Measurements from ENCODE around the gene TMOD4. TPM values are rescaled to one million over a fixed set of nuclear protein-coding genes. Genes with fewer than 3 reads are reported as not detected.

TMOD4 gene
- total and polyA plus RNA-seq, 2 donors = 0.76 to 2.3 TPM

DNA sequence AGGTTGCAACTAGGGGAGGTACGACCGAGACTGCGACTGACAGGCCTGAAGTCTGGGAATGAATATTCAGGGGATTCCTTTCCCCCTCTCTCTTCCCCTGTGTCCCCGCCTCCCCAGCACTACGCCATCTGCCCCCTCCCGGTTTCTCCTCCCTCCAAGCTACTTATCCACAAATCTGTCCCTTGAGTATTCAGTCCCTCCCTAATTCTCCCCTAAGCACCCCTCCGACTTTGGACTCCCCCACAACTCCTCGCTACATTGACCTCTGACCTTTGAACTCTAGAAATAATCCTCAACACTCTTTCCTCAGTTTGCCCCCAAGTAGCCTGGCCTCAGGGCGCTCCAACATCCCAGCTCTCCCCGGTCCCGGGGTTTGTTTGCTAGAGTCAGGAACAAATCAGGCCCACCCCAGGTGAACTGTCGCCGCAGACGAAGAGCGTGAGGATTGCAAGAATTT, 10.5 kb downstream of the TMOD4 start:
- Histone ChIP-seq H3K4me3 (ENCODE audit: low read depth, low read length) (peak overlapping the region; percentile 50), H3K27ac (ENCODE audit: low read depth) (peak overlapping the region; percentile 72), H3K4me1 (ENCODE audit: insufficient read depth) (peaks cover 3% of the 10 kb centered on the region), H3K36me3 (ENCODE audit: insufficient read depth) (no peaks in the 10 kb centered on the region)
- DNase-seq (ENCODE audit: extremely low spot score) = no peak
- 3% methylated on average over 15 of the region's 15 CpGs for WGBS

DNA sequence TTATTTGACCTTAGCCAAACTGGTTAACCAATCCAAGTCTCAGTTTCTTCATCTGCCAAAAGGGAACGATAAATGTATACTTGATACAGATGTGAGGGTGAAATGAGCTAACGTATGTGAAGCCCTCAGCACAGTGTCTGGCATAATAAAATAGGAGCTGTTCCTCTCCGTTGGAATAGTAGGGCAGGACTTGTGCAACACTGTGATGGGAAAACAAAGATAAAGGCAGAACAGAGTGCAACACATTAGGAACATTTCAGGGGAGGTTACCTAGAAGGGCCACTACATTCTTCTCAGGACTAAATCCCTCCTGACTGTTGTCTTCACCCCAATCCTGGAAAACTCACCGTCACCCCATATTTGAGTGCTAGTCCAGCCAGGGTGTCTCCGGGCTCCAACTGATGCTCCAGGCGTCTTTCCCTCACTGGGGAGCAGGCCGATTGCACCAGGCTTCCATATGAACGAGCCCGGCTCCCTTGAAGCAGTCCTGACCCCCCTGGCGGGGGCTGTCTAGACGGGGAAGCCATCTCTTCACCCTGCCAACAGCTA, 11.0 kb downstream of the TMOD4 start:
- Histone ChIP-seq H3K27ac (ENCODE audit: low read depth) (peak overlapping the region; percentile 72), H3K4me1 (ENCODE audit: insufficient read depth) (peaks cover 3% of the 10 kb centered on the region), H3K36me3 (ENCODE audit: insufficient read depth) (no peaks in the 10 kb centered on the region), H3K4me3 (ENCODE audit: low read depth, low read length) (peak overlapping the region; percentile 50)
- 16% methylated on average over 11 of the region's 11 CpGs for WGBS
- DNase-seq (ENCODE audit: extremely low spot score) = no peak

DNA sequence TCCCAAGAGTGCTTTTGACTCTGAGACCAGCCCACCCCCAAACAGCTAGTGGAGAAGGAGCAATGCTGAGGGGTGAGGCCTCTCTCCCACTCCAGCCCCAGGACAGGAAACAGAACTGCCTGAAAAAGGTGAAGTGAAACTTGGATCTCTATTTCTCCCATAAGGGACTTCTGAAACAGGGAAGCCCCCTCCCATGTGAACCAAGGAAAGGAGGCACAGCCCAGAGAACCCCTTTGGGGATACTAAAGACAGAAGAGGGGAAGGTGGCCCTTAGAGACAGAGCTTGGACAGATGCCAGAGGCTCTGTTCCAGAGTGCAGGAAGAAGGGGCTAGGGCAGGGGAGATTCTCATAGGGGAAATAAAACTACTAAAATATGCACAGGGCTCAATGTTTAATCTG, 16.4 kb downstream of the TMOD4 start:
- Histone ChIP-seq H3K4me1 (ENCODE audit: insufficient read depth) (no peaks in the 10 kb centered on the region), H3K4me3 (ENCODE audit: low read depth, low read length) (no peak overlapping the region), H3K36me3 (ENCODE audit: insufficient read depth) (no peaks in the 10 kb centered on the region), H3K27ac (ENCODE audit: low read depth) (no peak overlapping the region)
- no peak for DNase-seq (ENCODE audit: extremely low spot score)

DNA sequence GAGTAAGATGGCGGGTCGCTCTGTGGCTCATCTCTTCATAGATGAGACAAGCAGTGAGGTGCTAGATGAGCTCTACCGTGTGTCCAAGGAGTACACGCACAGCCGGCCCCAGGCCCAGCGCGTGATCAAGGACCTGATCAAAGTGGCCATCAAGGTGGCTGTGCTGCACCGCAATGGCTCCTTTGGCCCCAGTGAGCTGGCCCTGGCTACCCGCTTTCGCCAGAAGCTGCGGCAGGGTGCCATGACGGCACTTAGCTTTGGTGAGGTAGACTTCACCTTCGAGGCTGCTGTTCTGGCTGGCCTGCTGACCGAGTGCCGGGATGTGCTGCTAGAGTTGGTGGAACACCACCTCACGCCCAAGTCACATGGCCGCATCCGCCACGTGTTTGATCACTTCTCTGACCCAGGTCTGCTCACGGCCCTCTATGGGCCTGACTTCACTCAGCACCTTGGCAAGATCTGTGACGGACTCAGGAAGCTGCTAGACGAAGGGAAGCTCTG, 17.0 kb downstream of the TMOD4 start:
- Histone ChIP-seq H3K36me3 (ENCODE audit: insufficient read depth) (no peaks in the 10 kb centered on the region), H3K4me1 (ENCODE audit: insufficient read depth) (no peaks in the 10 kb centered on the region), H3K4me3 (ENCODE audit: low read depth, low read length) (no peak overlapping the region), H3K27ac (ENCODE audit: low read depth) (no peak overlapping the region)
- WGBS = 85% methylated on average over 22 of the region's 22 CpGs
- no peak for DNase-seq (ENCODE audit: extremely low spot score)

DNA sequence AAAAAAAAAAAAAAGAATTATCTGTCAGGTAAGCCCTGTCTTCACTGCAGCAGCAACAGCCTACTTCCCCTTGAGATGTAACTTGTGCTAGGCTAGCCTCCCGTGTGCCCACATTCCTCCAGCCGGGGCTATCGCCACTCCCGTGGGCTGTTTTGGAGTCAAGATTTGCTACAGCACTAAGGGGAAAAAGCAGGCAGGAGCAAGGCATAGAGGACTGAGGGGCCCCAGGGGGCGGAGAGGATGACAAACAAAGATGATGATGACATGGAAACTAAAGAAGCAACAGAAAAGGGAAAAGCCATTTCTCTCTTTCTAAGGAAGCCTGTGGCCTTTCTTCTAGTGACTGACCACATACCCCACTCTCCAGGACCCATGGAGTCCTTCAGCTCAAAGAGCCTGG, 17.5 kb downstream of the TMOD4 start:
- WGBS = 76% methylated on average over 5 of the region's 5 CpGs
- H3K27ac ChIP-seq (ENCODE audit: low read depth) = no peak overlapping the region
- H3K4me3 ChIP-seq (ENCODE audit: low read depth, low read length) = no peak overlapping the region
- H3K4me1 ChIP-seq (ENCODE audit: insufficient read depth) = no peaks in the 10 kb centered on the region
- no peak for DNase-seq (ENCODE audit: extremely low spot score)
- no peaks in the 10 kb centered on the region for H3K36me3 ChIP-seq (ENCODE audit: insufficient read depth)

DNA sequence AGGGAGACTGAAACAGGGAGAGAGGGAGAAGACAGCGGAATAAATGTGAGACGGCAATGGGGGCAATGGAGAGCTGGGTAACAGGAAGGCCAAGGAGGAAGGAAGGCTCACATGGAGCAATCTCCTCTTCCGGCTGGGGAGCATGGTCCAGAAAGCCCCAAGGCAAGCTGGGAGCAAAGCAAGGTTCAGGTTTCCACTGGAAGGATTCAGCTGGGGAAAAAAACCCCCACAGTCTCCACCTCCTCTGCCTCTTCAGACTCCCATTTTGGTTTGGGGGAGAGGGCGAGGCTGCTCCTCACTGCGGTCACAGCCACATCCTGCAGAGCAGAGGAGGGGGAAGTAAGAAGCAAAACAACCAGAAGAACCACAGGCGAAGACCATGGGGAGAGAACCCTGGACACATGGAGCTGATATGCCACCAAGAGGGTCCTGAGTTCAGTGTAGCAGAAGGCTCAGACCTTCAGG, 18.7 kb downstream of the TMOD4 start:
- no peak overlapping the region for H3K27ac ChIP-seq (ENCODE audit: low read depth)
- H3K4me1 ChIP-seq (ENCODE audit: insufficient read depth) = no peaks in the 10 kb centered on the region
- 82% methylated on average over 6 of the region's 6 CpGs for WGBS
- H3K4me3 ChIP-seq (ENCODE audit: low read depth, low read length) = peak overlapping the region; percentile 12
- no peak for DNase-seq (ENCODE audit: extremely low spot score)
- no peaks in the 10 kb centered on the region for H3K36me3 ChIP-seq (ENCODE audit: insufficient read depth)

DNA sequence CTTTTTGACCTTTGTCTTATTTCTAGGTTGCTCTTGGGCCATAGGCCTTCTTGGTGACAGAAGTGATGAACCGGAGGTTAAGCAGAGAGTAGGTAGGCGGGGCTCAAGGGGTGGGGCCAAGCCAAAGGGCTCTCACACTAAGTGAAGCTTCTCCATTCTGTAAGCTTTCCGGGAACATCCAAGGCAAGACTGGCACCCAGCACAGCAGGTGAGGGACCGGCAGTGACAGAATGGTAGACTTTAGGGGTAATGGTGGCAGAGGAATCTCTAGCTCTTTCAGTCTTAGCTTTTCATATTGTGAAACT, 19.3 kb downstream of the TMOD4 start, which contains the start of gene TNFAIP8L2:
Gene TNFAIP8L2 (plus strand): TSS at position 135 of the 305 bp plus-strand sequence. CDS start 2,049 bp downstream, outside the sequence.
- Histone ChIP-seq H3K4me1 (ENCODE audit: insufficient read depth) (no peaks in the 10 kb centered on the region), H3K27ac (ENCODE audit: low read depth) (no peak within 1 kb of the TSS), H3K36me3 (ENCODE audit: insufficient read depth) (no peaks in the 10 kb centered on the region), H3K4me3 (ENCODE audit: low read depth, low read length) (peak within 1 kb of the TSS; percentile 12)
- DNase-seq (ENCODE audit: extremely low spot score) = no peak
- WGBS = 68% methylated on average over 4 of the region's 4 CpGs

DNA sequence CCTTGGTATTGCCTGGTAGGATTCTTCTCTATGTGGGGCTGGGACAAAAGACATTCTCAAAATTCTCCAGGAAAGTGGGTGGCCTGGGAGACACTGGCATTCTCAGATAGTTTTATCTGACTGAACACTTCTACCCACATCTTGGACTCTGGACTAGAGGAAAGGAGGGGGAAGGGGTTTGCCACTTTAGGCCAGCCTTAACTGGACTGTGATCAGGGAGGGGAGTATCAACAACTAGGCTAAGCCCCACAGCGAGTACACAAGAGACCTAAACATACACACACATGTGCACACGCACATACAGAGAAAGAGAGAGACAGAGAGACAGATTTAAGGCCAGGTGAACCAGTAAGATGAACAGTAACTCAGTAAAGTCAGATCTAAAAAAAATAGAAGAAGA, 28.1 kb downstream of the TMOD4 start:
- DNase-seq (ENCODE audit: extremely low spot score) = no peak
- 96% methylated on average over 2 of the region's 2 CpGs for WGBS
- Histone ChIP-seq H3K36me3 (ENCODE audit: insufficient read depth) (no peaks in the 10 kb centered on the region), H3K27ac (ENCODE audit: low read depth) (no peak overlapping the region), H3K4me1 (ENCODE audit: insufficient read depth) (no peaks in the 10 kb centered on the region), H3K4me3 (ENCODE audit: low read depth, low read length) (no peak overlapping the region)

DNA sequence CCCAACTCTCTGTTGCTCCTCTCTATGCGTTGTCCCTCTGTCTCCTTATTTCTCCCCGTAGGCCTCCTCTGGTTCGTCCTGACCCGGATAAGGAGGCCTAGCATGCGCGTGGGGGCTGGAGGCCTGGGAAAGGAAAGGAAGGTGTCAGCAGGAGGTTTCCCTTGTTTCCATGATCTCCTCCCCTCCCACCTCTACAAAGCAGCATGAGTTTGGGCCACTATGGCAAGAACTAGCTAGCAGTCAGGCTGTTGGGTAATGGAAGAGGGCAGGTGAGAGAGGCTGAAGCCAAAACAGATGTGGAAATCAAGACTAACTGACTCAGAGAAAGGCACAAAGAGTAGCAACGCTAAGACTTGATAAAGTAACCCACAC, 28.7 kb downstream of the TMOD4 start:
- Histone ChIP-seq H3K27ac (ENCODE audit: low read depth) (peak overlapping the region; percentile 45), H3K36me3 (ENCODE audit: insufficient read depth) (peaks cover 3% of the 10 kb centered on the region), H3K4me3 (ENCODE audit: low read depth, low read length) (peak overlapping the region; percentile 68), H3K4me1 (ENCODE audit: insufficient read depth) (no peaks in the 10 kb centered on the region)
- DNase-seq (ENCODE audit: extremely low spot score) = no peak
- 16% methylated on average over 7 of the region's 7 CpGs for WGBS

DNA sequence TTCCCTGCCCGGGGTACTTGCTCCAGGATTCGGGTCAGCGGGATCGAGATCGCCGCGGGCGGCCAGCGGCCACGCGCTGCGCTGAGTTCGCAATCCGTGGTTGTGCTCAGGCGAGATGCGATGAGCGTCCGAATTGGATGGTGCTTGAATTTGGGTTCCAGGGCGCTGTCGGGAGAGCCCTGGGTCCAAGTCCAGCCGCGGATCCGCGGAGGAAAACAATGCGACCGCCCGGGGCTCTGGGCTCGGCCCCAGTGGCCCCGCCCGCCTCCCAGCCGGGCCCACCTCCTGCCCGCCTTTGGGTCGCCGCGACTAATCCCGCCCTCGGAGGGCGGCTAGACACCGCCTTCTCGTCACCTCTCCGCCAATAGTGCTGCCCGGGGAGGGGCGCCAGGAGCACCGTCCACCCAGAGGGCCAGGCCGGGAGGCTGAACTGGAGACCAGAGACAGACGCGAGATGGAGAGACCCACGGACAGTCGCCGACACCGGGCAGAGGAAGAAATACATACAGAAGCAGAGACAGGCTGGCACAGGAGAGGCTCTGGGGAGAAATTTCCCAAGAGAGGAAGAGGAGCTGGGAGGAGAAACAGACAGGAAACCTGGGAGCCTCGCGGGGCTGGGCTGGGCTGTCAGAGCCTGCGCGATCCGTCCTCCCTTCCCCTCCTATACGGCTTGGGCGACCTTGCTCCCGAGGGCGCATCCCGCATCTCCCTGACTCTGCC, 29.2 kb downstream of the TMOD4 start, which contains the start of gene SEMA6C:
Gene SEMA6C (minus strand): TSS at position 220 of the 720 bp plus-strand sequence. CDS start 4,010 bp downstream, outside the sequence.
- Histone ChIP-seq H3K4me3 (ENCODE audit: low read depth, low read length) (peak within 1 kb of the TSS; percentile 68), H3K27ac (ENCODE audit: low read depth) (peak within 1 kb of the TSS; percentile 45), H3K36me3 (ENCODE audit: insufficient read depth) (peaks cover 3% of the 10 kb centered on the region), H3K4me1 (ENCODE audit: insufficient read depth) (no peaks in the 10 kb centered on the region)
- under 1% methylated on average over 61 of the region's 61 CpGs for WGBS
- DNase-seq (ENCODE audit: extremely low spot score) = peak; percentile 76

DNA sequence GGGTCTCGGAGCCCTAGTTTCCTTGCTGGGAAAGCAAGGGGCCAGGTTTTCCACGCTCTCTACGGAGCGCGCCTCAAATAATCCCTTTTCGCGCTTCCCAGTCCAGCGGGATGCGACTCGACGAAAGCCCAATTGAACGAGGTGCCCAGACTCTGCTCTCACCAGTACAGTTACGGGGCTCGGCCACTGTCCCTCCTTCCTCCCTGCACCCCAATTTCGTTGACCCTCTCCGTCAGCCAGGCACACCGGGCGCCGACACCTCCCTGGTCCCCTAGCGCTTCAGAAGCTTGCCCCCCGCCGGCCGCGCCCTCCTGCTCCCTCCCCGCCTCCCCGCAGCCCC, 29.7 kb downstream of the TMOD4 start:
- H3K4me1 ChIP-seq (ENCODE audit: insufficient read depth) = no peaks in the 10 kb centered on the region
- under 1% methylated on average over 26 of the region's 26 CpGs for WGBS
- no peak for DNase-seq (ENCODE audit: extremely low spot score)
- H3K36me3 ChIP-seq (ENCODE audit: insufficient read depth) = peaks cover 3% of the 10 kb centered on the region
- peak overlapping the region; percentile 68 for H3K4me3 ChIP-seq (ENCODE audit: low read depth, low read length)
- H3K27ac ChIP-seq (ENCODE audit: low read depth) = no peak overlapping the region

DNA sequence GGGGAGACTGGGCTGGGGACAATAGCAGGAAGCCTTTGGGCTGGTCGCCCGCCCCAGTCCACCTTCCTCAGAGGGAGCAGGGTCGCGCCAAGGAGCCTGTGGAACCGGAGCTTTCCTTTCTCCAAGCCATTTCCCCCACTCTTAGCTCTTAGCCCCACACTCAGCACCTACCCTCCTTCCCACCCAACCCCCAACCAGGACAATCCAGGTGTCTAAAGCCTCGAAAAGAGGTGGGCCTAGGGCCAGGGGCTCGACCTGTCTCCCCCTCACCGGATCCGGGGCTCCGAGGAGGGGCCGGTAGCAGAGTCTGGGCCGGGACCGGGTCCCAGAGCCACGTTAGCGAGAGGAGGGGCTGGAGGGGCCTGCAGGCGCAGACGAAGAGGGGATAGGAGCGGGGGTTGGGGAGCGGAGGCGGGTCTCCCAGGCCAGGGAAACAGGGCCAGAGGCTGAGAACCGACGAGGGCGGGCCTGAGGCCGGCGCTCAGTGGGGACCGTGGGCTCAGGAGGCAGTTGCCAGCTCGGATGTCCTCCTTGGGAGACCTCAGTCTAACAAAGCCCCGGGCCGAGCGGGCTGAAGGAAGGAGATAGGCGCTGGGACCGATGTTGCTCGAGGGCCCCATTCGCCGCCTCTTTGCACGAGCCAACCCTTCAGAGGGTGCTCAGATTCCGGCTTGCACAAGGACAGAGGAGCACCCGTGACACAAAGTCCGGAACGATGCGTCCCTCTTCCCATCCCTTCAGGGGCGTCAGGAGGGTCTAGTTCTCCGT, 30.3 kb downstream of the TMOD4 start:
- DNase-seq (ENCODE audit: extremely low spot score) = no peak
- Histone ChIP-seq H3K4me1 (ENCODE audit: insufficient read depth) (no peaks in the 10 kb centered on the region), H3K36me3 (ENCODE audit: insufficient read depth) (peaks cover 3% of the 10 kb centered on the region), H3K4me3 (ENCODE audit: low read depth, low read length) (peak overlapping the region; percentile 68), H3K27ac (ENCODE audit: low read depth) (no peak overlapping the region)
- WGBS = 10% methylated on average over 43 of the region's 43 CpGs

DNA sequence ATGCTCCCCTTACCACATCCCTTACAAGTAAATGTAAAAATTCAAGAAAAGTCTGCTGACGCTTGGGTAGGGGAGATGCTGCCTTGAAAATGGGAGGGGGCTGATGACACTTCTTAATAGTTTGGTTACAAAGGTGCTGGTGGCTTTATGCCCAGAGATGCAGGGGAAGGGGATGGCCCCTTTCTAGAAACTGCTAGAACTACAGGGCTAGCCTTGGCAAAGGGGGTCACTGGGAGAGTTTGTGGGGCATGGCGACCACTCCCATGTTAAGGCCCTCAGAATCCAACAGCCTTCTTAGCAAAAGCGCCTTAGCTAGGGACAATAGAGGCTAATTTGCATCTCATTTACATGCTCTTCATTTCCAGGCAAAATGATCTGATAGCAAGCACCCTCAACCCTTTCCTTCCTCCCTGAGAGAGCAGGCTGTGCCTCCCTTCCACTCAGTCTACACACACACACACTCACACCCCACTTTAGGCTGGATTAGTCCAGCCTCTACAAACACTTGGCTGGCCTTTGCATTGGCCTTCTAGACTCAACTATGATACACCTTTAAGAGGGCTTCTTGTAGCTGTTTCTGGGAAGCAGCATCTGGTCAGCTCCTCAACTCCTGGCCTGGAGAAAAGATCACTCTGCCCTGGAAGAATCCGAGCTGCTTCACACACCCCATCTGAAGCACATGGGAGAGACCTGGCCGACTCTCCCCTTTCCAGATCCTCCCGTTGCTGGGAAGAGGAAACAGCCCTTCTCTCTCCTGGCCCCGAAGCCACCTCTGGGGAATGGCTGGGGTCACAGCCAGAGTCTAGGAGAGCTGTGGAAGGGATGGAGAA, 31.1 kb downstream of the TMOD4 start:
- no peaks in the 10 kb centered on the region for H3K4me1 ChIP-seq (ENCODE audit: insufficient read depth)
- no peak for DNase-seq (ENCODE audit: extremely low spot score)
- 50% methylated on average over 7 of the region's 7 CpGs for WGBS
- peaks cover 3% of the 10 kb centered on the region for H3K36me3 ChIP-seq (ENCODE audit: insufficient read depth)
- H3K4me3 ChIP-seq (ENCODE audit: low read depth, low read length) = no peak overlapping the region
- no peak overlapping the region for H3K27ac ChIP-seq (ENCODE audit: low read depth)
